ENCODE measurements around the gene ANKRD40.
"Not testable (repeated sequence)": the region's sequence is repeated elsewhere in the genome, so short reads cannot be mapped to it uniquely, and the experiment has no call there.

The ANKRD40 gene

GRCh38 chr17:50707289-50708049, at the start of gene ANKRD40:
TSS of gene ANKRD40 (minus strand) at chr17:50707914. CDS start at chr17:50707654, 260 bp downstream.
- DNase-seq (ENCODE audit: low read depth in 2 of 3, low spot score in 1 of 3): peak; percentile 85 to 95 (median 90)

- no peak for DNase-seq (ENCODE audit: low read depth in 2 of 3, low spot score in 1 of 3)
Observed at GRCh38 chr17:50754521-50754920, 46.8 kb upstream of the ANKRD40 start.

GRCh38 chr17:50749245-50749644, 41.5 kb upstream of the ANKRD40 start:
- no peak for DNase-seq (ENCODE audit: low read depth in 2 of 3, low spot score in 1 of 3)

- DNase-seq (ENCODE audit: low read depth in 2 of 3, low spot score in 1 of 3): no peak
Observed at GRCh38 chr17:50745631-50746030, 37.9 kb upstream of the ANKRD40 start.

GRCh38 chr17:50739098-50739497, 31.4 kb upstream of the ANKRD40 start:
- no peak for DNase-seq (ENCODE audit: low read depth in 2 of 3, low spot score in 1 of 3)

- peak in 1 of 3 donors; percentile 20 for DNase-seq (ENCODE audit: low read depth in 2 of 3, low spot score in 1 of 3)
Observed at GRCh38 chr17:50737118-50737698, 29.5 kb upstream of the ANKRD40 start.

- no peak for DNase-seq (ENCODE audit: low read depth in 2 of 3, low spot score in 1 of 3)
Observed at GRCh38 chr17:50735287-50735686, 27.6 kb upstream of the ANKRD40 start.

GRCh38 chr17:50731575-50732460, 24.1 kb upstream of the ANKRD40 start:
- no peak for DNase-seq (ENCODE audit: low read depth in 2 of 3, low spot score in 1 of 3)

GRCh38 chr17:50728881-50729765, 21.4 kb upstream of the ANKRD40 start:
- no peak for DNase-seq (ENCODE audit: low read depth in 2 of 3, low spot score in 1 of 3)

GRCh38 chr17:50728112-50728429, 20.4 kb upstream of the ANKRD40 start:
- no peak for DNase-seq (ENCODE audit: low read depth in 2 of 3, low spot score in 1 of 3)

- DNase-seq (ENCODE audit: low read depth in 2 of 3, low spot score in 1 of 3): no peak
Observed at GRCh38 chr17:50725769-50726655, 18.3 kb upstream of the ANKRD40 start.

- DNase-seq (ENCODE audit: low read depth in 2 of 3, low spot score in 1 of 3): not testable (repeated sequence)
Observed at GRCh38 chr17:50724622-50725021, 16.9 kb upstream of the ANKRD40 start.

GRCh38 chr17:50722746-50723145, 15.0 kb upstream of the ANKRD40 start:
- DNase-seq (ENCODE audit: low read depth in 2 of 3, low spot score in 1 of 3): no peak

- no peak for DNase-seq (ENCODE audit: low read depth in 2 of 3, low spot score in 1 of 3)
Observed at GRCh38 chr17:50721194-50722010, 13.7 kb upstream of the ANKRD40 start.

GRCh38 chr17:50719924-50720794, 12.4 kb upstream of the ANKRD40 start:
- DNase-seq (ENCODE audit: low read depth in 2 of 3, low spot score in 1 of 3): no peak

- DNase-seq (ENCODE audit: low read depth in 2 of 3, low spot score in 1 of 3): peak; percentile 83 to 93 (median 86)
Observed at GRCh38 chr17:50719144-50719923, 11.6 kb upstream of the ANKRD40 start, which contains the start of gene LUC7L3. TSS of gene LUC7L3 (plus strand) at chr17:50719603. CDS start at chr17:50719733, 130 bp downstream.

- DNase-seq (ENCODE audit: low read depth in 2 of 3, low spot score in 1 of 3): no peak
Observed at GRCh38 chr17:50715471-50715870, 7.8 kb upstream of the ANKRD40 start.

All from stimulated activated CD4-positive, alpha-beta T cell treated with anti-CD3 and anti-CD28 coated beads, Interleukin-12 subunit alpha, Interleukin-12 subunit beta, amount 100 ng/mL, for 48 hours (primary cell).